Measurements from ENCODE around the gene HOXA13. TPM values are rescaled to one million over a fixed set of nuclear protein-coding genes. Genes with fewer than 3 reads are reported as not detected.

HOXA13 gene
- polyA plus RNA-seq, 1 experiment = 4.6 TPM

DNA sequence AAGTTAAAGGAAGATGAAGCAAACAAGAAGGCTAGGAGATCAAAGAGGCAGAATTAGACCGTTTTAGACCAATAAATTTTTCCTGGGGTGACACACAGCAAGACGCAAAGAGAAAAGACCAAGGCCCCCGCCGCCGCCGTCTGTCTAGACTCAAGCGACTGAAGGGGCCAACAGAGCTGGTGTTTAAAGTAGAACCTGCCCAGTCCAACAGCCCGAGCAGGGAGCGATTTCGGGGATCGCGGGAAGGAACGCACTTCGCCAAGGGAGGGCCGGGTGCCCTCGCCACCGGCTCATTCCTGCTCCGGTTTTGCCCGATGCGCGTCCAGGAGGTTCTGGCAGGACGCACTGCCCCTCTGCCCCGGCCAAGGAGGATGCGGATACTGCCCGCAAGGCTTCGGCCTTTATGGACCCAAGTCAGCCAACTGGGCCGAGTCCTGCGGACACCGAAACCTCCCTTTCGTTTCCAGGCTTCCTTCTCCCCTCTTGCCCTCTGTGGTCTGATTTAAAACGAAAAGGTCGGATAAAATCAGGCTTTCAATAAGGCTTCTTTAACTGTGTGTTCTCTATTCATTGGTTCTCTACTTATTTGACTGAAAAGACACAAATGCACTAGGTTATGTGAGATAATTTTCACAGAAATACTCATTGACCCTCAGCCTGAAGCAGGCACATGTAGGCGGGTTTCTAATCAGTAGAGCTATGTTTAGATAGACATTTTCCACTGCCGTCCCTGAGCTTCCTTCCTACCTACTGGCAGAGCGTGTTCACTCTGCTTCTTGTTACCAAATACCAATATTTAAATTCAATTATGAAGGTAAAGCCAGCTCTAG lies 41.2 kb downstream of the HOXA13 start:
- H3K4me3 ChIP-seq (ENCODE audit: low read depth, low read length) = no peak overlapping the region
- peaks cover 7% of the 10 kb centered on the region for H3K36me3 ChIP-seq (ENCODE audit: control insufficient read depth, insufficient read depth, low read length)
- DNase-seq (ENCODE audit: low read depth) = no peak
- no peaks in the 10 kb centered on the region for H3K27me3 ChIP-seq (ENCODE audit: control insufficient read depth, insufficient read depth, low read length)
- POLR2A ChIA-PET = no interaction called here
- TF ChIP-seq, protein P1, sequence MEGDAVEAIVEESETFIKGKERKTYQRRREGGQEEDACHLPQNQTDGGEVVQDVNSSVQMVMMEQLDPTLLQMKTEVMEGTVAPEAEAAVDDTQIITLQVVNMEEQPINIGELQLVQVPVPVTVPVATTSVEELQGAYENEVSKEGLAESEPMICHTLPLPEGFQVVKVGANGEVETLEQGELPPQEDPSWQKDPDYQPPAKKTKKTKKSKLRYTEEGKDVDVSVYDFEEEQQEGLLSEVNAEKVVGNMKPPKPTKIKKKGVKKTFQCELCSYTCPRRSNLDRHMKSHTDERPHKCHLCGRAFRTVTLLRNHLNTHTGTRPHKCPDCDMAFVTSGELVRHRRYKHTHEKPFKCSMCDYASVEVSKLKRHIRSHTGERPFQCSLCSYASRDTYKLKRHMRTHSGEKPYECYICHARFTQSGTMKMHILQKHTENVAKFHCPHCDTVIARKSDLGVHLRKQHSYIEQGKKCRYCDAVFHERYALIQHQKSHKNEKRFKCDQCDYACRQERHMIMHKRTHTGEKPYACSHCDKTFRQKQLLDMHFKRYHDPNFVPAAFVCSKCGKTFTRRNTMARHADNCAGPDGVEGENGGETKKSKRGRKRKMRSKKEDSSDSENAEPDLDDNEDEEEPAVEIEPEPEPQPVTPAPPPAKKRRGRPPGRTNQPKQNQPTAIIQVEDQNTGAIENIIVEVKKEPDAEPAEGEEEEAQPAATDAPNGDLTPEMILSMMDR (IDR thresholded peaks at IDR 0.05; ENCODE audit: insufficient read depth, low read depth, low read length) = no peak
- CTCF ChIA-PET = interaction anchor here (0.9 to 1.5 kb wide), 6 partner anchors 8 to 477 kb away, joined by 3 to 7 read pairs (median 4); no protein-coding TSS in a partner anchor

DNA sequence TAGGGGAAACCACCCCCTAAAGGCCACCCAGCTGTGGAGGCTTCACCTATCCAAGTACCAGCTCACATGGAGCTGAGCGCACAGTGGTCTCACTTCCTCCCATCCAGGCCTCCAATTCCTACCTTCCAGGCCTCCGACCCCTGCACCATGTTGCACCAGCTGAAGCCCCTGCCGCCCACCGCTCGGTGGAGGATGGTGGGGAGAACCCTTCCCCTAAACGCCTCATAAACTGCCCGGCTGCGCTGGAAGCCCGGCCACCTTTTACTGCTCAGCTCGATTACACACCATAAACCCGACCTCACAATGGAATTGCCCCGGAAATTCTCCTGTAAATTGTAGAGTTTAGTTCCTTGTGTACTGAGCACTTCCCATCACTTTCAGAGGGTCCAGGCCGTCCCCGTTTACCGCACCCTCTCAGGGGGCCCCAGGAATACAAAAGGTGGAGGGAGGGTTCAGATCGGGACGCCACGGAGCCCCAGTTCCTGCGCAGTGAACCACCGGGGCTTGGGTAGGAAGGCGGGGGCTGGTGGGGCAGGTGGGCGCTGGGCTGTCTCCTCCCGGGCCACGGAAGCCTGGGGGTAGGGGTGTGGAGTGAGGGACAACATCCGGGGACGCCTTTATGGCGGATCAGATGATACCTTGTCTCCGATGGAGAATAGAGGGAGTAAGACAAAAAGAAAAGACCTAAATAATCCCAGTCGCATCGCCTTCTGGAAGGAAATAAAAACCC lies 42.0 kb downstream of the HOXA13 start:
- H3K27me3 ChIP-seq (ENCODE audit: control insufficient read depth, insufficient read depth, low read length) = no peaks in the 10 kb centered on the region
- DNase-seq (ENCODE audit: low read depth) = no peak
- TF ChIP-seq, protein P1 (IDR thresholded peaks at IDR 0.05; ENCODE audit: insufficient read depth, low read depth, low read length) = no peak
- H3K36me3 ChIP-seq (ENCODE audit: control insufficient read depth, insufficient read depth, low read length) = peaks cover 3% of the 10 kb centered on the region; the same call in 1 of the 2 replicates
- POLR2A ChIA-PET = no interaction called here
- H3K4me3 ChIP-seq (ENCODE audit: low read depth, low read length) = no peak overlapping the region
- CTCF ChIA-PET = interaction anchor here (1.2 to 2.1 kb wide), 2 partner anchors 22 to 478 kb away, joined by 3 to 6 read pairs; no protein-coding TSS in a partner anchor

DNA sequence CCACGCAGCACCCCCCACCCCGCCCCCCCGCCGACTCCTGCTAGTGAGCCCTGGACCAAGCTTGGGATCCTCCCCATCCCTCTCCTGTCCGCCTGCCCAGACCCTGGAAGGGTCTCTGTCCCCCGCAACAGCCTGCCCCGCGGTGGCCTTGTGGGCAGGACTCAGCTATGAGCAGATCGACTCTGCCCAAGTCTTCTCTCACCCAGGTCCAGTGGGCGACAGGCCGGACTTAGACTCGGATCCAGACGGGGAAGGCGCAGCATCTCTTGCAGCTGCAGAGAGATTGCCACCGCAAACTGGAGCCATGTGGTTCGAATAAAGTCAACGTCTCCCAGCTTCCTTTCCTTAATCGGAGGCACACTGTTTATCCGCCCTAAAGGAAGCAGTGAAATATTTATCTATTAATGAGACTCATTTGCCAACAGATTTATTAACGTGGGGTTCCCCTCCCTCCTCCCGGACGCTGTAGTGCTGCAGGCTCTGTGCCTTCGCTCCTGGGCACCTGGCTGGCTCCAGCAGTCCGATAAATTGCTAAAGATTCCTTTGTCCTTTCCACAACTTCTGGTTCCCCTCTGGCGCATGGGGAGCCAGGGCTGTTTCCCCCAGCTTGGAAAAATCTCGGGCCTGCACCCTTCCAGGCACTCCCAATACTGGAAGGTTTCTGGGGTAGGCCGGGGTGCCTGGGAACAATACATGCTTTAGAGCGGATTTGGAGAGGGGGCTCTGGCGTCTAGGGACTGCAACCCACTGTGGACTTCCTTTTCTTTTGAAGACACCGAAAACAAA lies 42.8 kb downstream of the HOXA13 start:
- no peak for DNase-seq (ENCODE audit: low read depth)
- ChIA-PET POLR2A (interaction anchor here (0.7 to 1.0 kb wide), 2 partner anchors 14 to 28 kb away, joined by 4 to 7 read pairs; partner anchors contain the start of gene HOXA11), CTCF (interaction anchor here (1.0 to 2.2 kb wide), 5 partner anchors 13 to 937 kb away, joined by 3 to 9 read pairs (median 5); partner anchors contain the start of gene HOXA5)
- no peaks in the 10 kb centered on the region for H3K27me3 ChIP-seq (ENCODE audit: control insufficient read depth, insufficient read depth, low read length)
- H3K4me3 ChIP-seq (ENCODE audit: low read depth, low read length) = peak overlapping the region; percentile 74
- TF ChIP-seq, protein P1 (IDR thresholded peaks at IDR 0.05; ENCODE audit: insufficient read depth, low read depth, low read length) = no peak
- peaks cover 3% of the 10 kb centered on the region; the same call in 1 of the 2 replicates for H3K36me3 ChIP-seq (ENCODE audit: control insufficient read depth, insufficient read depth, low read length)

DNA sequence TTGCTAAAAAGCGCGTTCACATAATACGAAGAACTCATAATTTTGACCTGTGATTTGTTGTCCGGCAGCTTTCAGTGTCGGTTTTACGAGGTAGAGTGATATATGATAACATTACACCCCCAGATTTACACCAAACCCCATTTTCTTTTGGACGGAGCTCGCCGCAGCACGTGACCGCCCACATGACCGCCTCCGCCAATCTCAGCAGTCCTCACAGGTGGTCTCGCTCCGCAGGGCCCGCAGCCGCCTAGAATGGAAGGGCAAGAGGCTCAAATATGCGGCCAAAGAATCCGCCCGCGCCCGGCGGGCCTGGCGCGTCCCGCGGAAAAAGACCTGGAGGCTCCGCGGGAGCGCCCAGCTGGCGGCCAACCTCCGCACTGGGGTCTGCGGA lies 43.4 kb downstream of the HOXA13 start, which contains the start of gene HOXA7:
Gene HOXA7, minus strand, starts transcription at position 168 of the 391 bp plus-strand sequence. Its CDS starts 130 bp downstream, at position 38.
- TF ChIP-seq, protein P1 (IDR thresholded peaks at IDR 0.05; ENCODE audit: insufficient read depth, low read depth, low read length) = no peak

More for the DNA sequence above, 43.4 kb downstream of the HOXA13 start, which contains the start of gene HOXA7:
- POLR2A ChIA-PET = interaction anchor here (0.7 to 1.0 kb wide), 2 partner anchors 13 to 29 kb away, joined by 4 to 7 read pairs; partner anchors contain the start of gene HOXA11
- Histone ChIP-seq H3K4me3 (ENCODE audit: low read depth, low read length) (peak within 1 kb of the TSS; percentile 74), H3K36me3 (ENCODE audit: control insufficient read depth, insufficient read depth, low read length) (no peaks in the 10 kb centered on the region), H3K27me3 (ENCODE audit: control insufficient read depth, insufficient read depth, low read length) (no peaks in the 10 kb centered on the region)
- CTCF ChIA-PET = interaction anchor here (1.0 to 2.2 kb wide), 5 partner anchors 13 to 937 kb away, joined by 3 to 9 read pairs (median 5); partner anchors contain the start of gene HOXA5
- DNase-seq (ENCODE audit: low read depth) = no peak

Data from BJ (cell line).